HL-60/S4 treated with retinoic acid at 250 ng/mL for 4 days and 3 days (cell line): ENCODE data around the gene FA2H.
"Not testable (repeated sequence)": the region's sequence is repeated elsewhere in the genome, so short reads cannot be mapped to it uniquely, and the experiment has no call there.

Source experiments
- in situ Hi-C: fragments of 300-500 bp; cut with MboI; formaldehyde crosslinking; loops from 2 replicates; pipeline ENCODE4 v1.7.0; 2022; ENCODE audit warnings: low sequenced_read_pairs

Gene FA2H

GRCh38 chr16:74770831-74771526 lies 3.6 kb downstream of the FA2H start:
- in situ Hi-C loops, result no loop called here

- in situ Hi-C loops, result no loop called here
Observed at GRCh38 chr16:74769586-74770190, 4.9 kb downstream of the FA2H start.

GRCh38 chr16:74768239-74768638 lies 6.4 kb downstream of the FA2H start:
- in situ Hi-C loops, result no loop called here

GRCh38 chr16:74767749-74768148 lies 6.9 kb downstream of the FA2H start:
- in situ Hi-C loops, result no loop called here

- in situ Hi-C loops, result no loop called here
Observed at GRCh38 chr16:74766729-74767128, 7.9 kb downstream of the FA2H start.

- in situ Hi-C loops, result not testable (repeated sequence)
Observed at GRCh38 chr16:74764184-74764583, 10.4 kb downstream of the FA2H start.

- in situ Hi-C loops, result no loop called here
Observed at GRCh38 chr16:74761665-74762064, 13.0 kb downstream of the FA2H start.

GRCh38 chr16:74760007-74760767 lies 14.4 kb downstream of the FA2H start:
- in situ Hi-C loops, result no loop called here

GRCh38 chr16:74759564-74759963 lies 15.1 kb downstream of the FA2H start:
- in situ Hi-C loops, result no loop called here

GRCh38 chr16:74758801-74759200 lies 15.8 kb downstream of the FA2H start:
- in situ Hi-C loops, result no loop called here

GRCh38 chr16:74757349-74757748 lies 17.3 kb downstream of the FA2H start:
- in situ Hi-C loops, result no loop called here

- in situ Hi-C loops, result no loop called here
Observed at GRCh38 chr16:74756203-74756602, 18.4 kb downstream of the FA2H start.

- in situ Hi-C loops, result no loop called here
Observed at GRCh38 chr16:74753180-74753579, 21.4 kb downstream of the FA2H start.

- in situ Hi-C loops, result no loop called here
Observed at GRCh38 chr16:74752756-74753155, 21.9 kb downstream of the FA2H start.

GRCh38 chr16:74752258-74752657 lies 22.4 kb downstream of the FA2H start:
- in situ Hi-C loops, result no loop called here

- in situ Hi-C loops, result no loop called here
Observed at GRCh38 chr16:74751658-74752057, 23.0 kb downstream of the FA2H start.

- in situ Hi-C loops, result no loop called here
Observed at GRCh38 chr16:74749291-74750055, 25.1 kb downstream of the FA2H start.

- in situ Hi-C loops, result no loop called here
Observed at GRCh38 chr16:74748616-74749026, 26.0 kb downstream of the FA2H start.

GRCh38 chr16:74747716-74748615 lies 26.7 kb downstream of the FA2H start:
- in situ Hi-C loops, result no loop called here

GRCh38 chr16:74745926-74746325 lies 28.7 kb downstream of the FA2H start:
- in situ Hi-C loops, result no loop called here
